Measurements from ENCODE around the gene DYRK2. TPM values are rescaled to one million over a fixed set of nuclear protein-coding genes. Genes with fewer than 3 reads are reported as not detected.

The DYRK2 gene
- total RNA-seq, 4 donors from 2014 or later = 17.2 to 41.9 (median 19.6) TPM

- H3K4me3 ChIP-seq (replicated peaks in 1 of 3) = no peak overlapping the region
- 76 to 78% methylated on average over 4 of the region's 4 CpGs for WGBS, 2 donors
- peaks cover 0 to 7% of the 10 kb centered on the region in 2 donors for H3K4me1 ChIP-seq
- H3K27me3 ChIP-seq = no peaks in the 10 kb centered on the region
- no peaks in the 10 kb centered on the region for H3K36me3 ChIP-seq
- H3K9me3 ChIP-seq = no peaks in the 10 kb centered on the region
- intact Hi-C loops (cut with DNase I) = no loop called here
- H3K27ac ChIP-seq = no peak overlapping the region
- DNase-seq = no peak
- TF ChIP-seq CTCF (IDR thresholded peaks at IDR 0.05) (no peak), POLR2A (IDR thresholded peaks at IDR 0.05) (no peak)
These were observed 55.5 kb downstream of the DYRK2 start for GRCh38 chr12:67704071-67704470.

- DNase-seq = no peak
- Histone ChIP-seq H3K4me1 (peaks cover 0 to 7% of the 10 kb centered on the region in 2 donors), H3K27me3 (no peaks in the 10 kb centered on the region), H3K36me3 (no peaks in the 10 kb centered on the region), H3K9me3 (no peaks in the 10 kb centered on the region), H3K4me3 (replicated peaks in 1 of 3) (no peak overlapping the region), H3K27ac (no peak overlapping the region)
- intact Hi-C loops (cut with DNase I) = no loop called here
- TF ChIP-seq CTCF (IDR thresholded peaks at IDR 0.05) (no peak), POLR2A (IDR thresholded peaks at IDR 0.05) (no peak)
- 60 to 64% methylated on average over 6 of the region's 6 CpGs for WGBS, 2 donors
These were observed 57.1 kb downstream of the DYRK2 start for GRCh38 chr12:67705394-67706370.

GRCh38 chr12:67709367-67709954 lies 60.9 kb downstream of the DYRK2 start:
- 91 to 93% methylated on average over 4 of the region's 4 CpGs for WGBS, 2 donors
- no peak for TF ChIP-seq CTCF (IDR thresholded peaks at IDR 0.05)
- no peak for TF ChIP-seq POLR2A (IDR thresholded peaks at IDR 0.05)

GRCh38 chr12:67710582-67710981 lies 62.0 kb downstream of the DYRK2 start:
- no peak overlapping the region for H3K27ac ChIP-seq
- no peaks in the 10 kb centered on the region for H3K36me3 ChIP-seq
- 57 to 79% methylated on average over 3 of the region's 3 CpGs for WGBS, 2 donors
- no peak for DNase-seq
- intact Hi-C loops (cut with DNase I) = no loop called here
- TF ChIP-seq CTCF (IDR thresholded peaks at IDR 0.05) (no peak), POLR2A (IDR thresholded peaks at IDR 0.05) (no peak)
- H3K9me3 ChIP-seq = no peaks in the 10 kb centered on the region
- peaks cover 0 to 7% of the 10 kb centered on the region in 2 donors for H3K4me1 ChIP-seq
- H3K4me3 ChIP-seq (replicated peaks in 1 of 3) = no peak overlapping the region
- H3K27me3 ChIP-seq = no peaks in the 10 kb centered on the region

More at GRCh38 chr12:67709367-67709954, 60.9 kb downstream of the DYRK2 start:
- Histone ChIP-seq H3K4me1 (peaks cover 0 to 7% of the 10 kb centered on the region in 2 donors), H3K4me3 (replicated peaks in 1 of 3) (no peak overlapping the region), H3K27me3 (no peaks in the 10 kb centered on the region), H3K9me3 (no peaks in the 10 kb centered on the region), H3K27ac (no peak overlapping the region), H3K36me3 (no peaks in the 10 kb centered on the region)
- no peak for DNase-seq
- intact Hi-C loops (cut with DNase I) = no loop called here

GRCh38 chr12:67712011-67712410 lies 63.5 kb downstream of the DYRK2 start:
- intact Hi-C loops (cut with DNase I) = no loop called here
- TF ChIP-seq POLR2A (IDR thresholded peaks at IDR 0.05) (no peak), CTCF (IDR thresholded peaks at IDR 0.05) (no peak)
- no peak overlapping the region for H3K4me3 ChIP-seq (replicated peaks in 1 of 3)
- H3K4me1 ChIP-seq = no peaks in the 10 kb centered on the region
- WGBS, 2 donors = 91 to 92% methylated on average over 1 of the region's 1 CpG
- DNase-seq = no peak
- H3K9me3 ChIP-seq = no peaks in the 10 kb centered on the region
- no peaks in the 10 kb centered on the region for H3K36me3 ChIP-seq
- no peak overlapping the region for H3K27ac ChIP-seq
- no peaks in the 10 kb centered on the region for H3K27me3 ChIP-seq
